NCI-H1092 (cell line): Measurements from ENCODE around the gene ENPEP.
"Not testable (repeated sequence)": the region's sequence is repeated elsewhere in the genome, so short reads cannot be mapped to it uniquely, and the experiment has no call there.

Experiments
- DNase-seq: peaks from one replicate; lab custom pipeline; 2025; lab: John Stamatoyannopoulos, UW

ENPEP gene, protein sequence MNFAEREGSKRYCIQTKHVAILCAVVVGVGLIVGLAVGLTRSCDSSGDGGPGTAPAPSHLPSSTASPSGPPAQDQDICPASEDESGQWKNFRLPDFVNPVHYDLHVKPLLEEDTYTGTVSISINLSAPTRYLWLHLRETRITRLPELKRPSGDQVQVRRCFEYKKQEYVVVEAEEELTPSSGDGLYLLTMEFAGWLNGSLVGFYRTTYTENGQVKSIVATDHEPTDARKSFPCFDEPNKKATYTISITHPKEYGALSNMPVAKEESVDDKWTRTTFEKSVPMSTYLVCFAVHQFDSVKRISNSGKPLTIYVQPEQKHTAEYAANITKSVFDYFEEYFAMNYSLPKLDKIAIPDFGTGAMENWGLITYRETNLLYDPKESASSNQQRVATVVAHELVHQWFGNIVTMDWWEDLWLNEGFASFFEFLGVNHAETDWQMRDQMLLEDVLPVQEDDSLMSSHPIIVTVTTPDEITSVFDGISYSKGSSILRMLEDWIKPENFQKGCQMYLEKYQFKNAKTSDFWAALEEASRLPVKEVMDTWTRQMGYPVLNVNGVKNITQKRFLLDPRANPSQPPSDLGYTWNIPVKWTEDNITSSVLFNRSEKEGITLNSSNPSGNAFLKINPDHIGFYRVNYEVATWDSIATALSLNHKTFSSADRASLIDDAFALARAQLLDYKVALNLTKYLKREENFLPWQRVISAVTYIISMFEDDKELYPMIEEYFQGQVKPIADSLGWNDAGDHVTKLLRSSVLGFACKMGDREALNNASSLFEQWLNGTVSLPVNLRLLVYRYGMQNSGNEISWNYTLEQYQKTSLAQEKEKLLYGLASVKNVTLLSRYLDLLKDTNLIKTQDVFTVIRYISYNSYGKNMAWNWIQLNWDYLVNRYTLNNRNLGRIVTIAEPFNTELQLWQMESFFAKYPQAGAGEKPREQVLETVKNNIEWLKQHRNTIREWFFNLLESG

GRCh38 chr4:110475881-110476818, at the start of gene ENPEP:
Gene ENPEP (plus strand): TSS chr4:110476155. CDS start chr4:110476415, 260 bp downstream.
- no peak for DNase-seq

DNA sequence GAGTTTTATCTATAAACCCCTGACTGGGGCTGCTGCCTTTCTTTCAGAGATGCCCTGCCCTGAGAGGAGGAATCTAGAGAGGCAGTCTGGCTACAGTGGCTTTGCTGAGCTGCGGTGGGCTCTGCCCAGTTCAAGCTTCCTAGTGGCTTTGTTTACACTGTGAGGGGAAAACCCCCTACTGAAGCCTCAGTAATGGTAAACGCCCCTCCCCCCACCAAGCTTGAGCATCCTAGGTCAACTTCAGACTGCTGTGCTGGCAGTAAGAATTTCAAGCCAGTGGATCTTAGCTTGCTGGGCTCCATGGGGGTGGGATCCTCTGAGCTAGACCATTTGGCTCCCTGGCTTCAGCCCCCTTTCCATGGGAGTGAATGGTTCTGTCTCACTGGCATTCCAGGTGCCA, 44.1 kb upstream of the ENPEP start:
- DNase-seq = not testable (repeated sequence)

GRCh38 chr4:110437292-110437691, 38.7 kb upstream of the ENPEP start:
- DNase-seq = not testable (repeated sequence)

DNA sequence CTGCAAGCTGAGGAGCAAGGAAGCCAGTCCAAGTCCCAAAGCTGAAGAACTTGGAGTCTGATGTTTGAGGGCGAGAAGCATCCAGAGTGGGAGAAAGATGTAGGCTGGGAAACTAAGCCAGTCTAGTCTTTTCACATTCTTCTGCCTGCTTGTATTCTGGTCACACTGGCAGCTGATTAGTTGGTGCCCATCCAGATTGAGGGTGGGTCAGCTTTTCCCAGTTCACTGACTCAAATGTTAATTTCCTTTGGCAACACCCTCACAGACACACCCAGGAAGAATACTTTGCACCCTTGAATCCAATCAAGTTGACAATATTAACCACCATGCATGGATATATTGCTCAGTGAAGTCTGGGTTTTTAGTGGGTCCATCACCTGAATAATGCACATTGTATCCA, 36.7 kb upstream of the ENPEP start:
- DNase-seq = not testable (repeated sequence)

DNA sequence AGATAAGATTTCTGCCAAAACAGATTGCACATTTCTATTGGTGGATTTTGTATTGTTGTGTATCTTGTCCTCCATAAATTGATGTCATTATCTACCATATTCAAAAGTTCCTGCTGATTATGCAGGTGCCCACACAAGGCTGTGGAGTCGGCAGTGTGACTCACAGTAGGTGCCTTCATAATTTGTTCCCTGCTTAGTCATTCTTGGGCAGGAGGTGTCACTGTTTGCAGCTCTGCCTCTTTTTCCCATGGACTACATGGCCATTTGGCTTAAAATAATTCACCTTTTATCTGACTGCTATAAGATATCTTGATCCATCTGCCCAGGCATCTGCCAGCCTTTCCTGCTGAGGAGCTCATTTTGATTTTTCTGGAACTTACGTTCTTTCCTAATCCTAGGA, 33.6 kb upstream of the ENPEP start:
- no peak for DNase-seq

DNA sequence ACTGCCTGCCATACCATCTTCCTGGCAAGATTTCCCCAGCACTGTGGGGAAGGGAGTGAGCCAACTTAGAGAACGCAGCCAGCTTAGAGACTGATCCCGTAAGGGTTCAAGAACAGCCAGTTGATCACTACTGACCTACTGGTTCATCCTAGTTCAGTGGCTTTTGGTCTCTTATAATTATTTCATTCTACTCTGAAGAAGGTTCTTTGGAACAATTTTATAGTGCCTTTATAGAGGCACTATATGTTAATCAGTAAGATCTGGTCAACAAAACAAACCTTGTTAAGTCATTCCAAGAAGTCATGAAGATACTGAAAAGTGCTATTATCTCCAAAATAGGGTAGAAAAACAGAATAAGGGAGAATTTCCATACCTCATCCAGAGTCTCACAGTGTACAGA, 33.2 kb upstream of the ENPEP start:
- DNase-seq = no peak

GRCh38 chr4:110449947-110450346, 26.0 kb upstream of the ENPEP start:
- no peak for DNase-seq

DNA sequence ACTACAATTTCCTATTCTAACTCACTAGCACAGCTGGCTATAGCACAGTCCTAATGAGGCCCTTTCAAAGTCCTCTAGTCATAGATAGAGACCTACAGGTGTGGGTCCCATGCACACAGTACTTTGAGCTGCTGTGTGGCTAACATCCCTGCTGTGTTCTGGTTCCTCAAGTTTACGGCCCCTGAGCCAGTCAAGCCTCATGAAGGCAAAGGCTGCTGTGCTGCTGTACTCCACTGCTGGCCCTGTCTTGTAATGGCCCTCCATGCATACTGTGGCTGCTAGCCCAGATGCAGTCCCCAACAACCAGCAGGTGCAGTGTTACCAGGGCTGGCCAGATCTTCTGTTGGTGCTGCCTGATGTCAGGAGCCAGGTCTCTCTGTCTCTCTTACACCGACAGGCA, 23.4 kb upstream of the ENPEP start:
- no peak for DNase-seq

DNA sequence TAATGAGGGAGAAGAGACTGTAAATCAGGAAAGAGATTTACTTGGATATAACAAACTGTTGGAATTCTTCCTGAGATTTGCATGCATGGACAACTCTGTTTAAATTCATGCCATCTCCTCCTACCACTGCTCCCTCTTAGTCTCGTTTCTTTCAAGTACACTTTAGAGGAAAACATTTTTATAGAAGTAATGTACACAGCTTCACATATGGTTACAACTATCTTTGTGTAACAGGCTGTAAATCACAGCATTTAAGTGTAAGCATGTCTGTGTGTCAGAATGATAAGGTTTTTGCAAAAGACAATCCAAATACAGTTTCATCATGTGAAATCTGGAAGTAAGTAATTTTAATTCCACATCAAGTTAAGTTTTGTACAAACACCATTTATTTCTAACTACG, 21.5 kb upstream of the ENPEP start:
- no peak for DNase-seq

DNA sequence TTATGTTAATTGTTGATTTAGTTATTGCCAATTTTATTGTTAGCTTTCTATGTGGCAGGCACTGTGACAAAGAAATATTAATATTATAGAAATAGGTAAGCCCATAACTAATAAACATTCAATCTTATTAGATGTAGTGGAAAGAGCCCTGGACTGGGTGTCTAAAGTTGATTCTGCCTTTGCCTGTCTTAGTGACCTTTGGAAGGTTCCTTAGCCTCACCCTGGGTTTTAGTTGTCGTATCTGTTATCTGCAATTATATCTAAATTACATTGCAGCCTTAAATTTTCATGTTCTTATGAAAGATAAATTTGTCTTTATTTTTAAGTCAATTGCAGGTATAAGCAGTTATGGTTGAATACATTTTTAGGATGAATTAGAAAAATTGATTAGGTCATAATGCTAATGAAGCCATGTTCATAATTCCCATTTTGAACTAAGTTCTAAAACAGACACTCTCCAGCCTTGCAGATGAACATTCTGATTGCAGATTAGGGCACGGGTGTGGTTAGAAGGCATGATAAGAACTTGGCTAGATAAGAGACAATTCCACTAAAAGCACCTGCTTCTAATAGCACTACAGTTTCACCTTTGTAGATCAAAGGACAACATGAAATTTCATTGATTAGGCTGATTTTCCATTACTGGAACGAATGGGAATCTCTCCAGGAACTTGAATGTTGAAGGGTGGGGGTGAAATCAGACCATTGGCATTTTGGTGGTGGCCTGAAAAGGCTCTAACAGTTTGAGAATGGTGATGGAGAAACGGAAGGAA, 17.3 kb upstream of the ENPEP start:
- DNase-seq = no peak

- no peak for DNase-seq
These were observed 15.7 kb upstream of the ENPEP start for GRCh38 chr4:110460074-110460746.

DNA sequence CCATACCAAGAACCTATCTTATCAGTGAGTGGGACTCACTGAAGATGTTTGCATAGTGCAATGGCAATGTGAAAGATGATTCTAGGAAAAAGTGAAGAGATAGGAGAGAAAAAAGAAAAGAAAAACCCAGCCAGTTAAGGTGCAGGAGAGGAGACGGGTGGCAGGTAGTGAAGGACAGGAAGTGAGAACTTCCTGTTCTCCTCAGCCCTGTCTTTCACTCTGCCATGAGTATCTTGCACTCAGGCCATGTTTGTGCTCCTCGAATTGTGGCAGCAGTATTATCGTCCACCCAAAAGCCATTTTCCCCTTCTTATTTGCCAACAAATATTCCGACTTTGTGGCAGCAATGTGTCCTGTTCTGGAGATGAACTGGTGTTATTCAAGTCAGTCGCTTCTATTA, 8.6 kb upstream of the ENPEP start:
- DNase-seq = no peak

DNA sequence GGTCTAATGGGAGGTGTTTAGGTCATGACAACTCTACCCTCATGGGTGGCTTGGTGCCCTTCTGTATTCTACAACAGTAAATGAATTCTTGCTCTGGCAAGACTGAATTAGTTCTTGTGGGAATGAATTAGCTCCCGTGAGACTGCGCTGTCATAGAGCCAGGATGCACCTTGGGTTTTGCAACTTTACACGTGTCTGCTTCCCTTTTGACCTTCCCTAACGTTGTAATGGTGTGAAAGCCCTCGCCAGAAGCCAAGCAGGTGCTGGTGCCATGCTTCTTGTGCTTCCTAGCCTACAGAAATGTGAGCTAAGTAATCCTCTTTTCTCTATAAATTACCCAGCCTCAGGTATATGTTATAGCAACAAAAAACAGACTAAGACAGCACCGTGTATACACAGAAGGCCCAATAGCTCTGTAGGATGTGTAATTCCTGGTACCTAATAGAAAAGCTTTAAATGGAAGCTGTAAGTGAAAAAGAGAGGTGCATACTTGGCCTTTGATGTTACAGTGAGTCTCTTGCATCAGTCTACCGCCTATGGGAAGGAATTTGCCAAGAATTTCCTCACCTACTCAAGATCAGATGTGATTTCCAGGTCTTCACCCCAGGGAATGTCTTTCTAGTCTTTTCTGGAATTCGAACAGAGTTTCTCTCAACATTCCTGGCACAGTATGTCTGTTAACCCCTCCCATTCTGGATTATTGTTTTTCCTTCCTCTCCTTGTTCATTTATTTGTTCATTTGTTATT, 3.2 kb upstream of the ENPEP start:
- DNase-seq = no peak

GRCh38 chr4:110474481-110474880, 1.5 kb upstream of the ENPEP start:
- DNase-seq = no peak

GRCh38 chr4:110475080-110475479, 875 bp upstream of the ENPEP start:
- DNase-seq = not testable (repeated sequence)

- DNase-seq = no peak
These were observed 1.9 kb downstream of the ENPEP start for GRCh38 chr4:110477836-110478235.

DNA sequence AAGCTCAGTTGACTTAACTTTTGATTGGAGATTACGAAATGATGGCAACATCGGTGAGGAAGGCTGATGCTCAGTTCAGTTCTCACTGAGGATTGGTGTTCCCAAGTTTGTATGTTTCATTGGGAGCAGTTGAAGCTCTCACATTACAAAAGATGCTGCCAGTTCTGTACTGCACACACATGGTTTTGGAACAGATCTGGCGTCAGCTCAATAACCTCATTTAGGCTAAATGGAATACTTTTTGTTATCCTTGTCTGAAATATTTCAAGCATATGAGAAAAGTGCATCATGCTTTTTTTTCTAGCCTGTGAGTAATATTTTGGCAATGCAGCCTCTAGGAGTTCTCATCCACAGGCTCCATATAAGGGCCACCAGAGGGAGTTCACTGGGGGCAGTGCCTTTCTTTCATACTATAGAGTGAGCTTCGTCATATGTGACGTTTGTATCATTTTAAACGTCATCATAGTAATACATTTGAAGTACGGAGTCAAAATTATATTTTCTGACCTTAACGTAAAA, 4.1 kb downstream of the ENPEP start:
- DNase-seq = no peak

DNA sequence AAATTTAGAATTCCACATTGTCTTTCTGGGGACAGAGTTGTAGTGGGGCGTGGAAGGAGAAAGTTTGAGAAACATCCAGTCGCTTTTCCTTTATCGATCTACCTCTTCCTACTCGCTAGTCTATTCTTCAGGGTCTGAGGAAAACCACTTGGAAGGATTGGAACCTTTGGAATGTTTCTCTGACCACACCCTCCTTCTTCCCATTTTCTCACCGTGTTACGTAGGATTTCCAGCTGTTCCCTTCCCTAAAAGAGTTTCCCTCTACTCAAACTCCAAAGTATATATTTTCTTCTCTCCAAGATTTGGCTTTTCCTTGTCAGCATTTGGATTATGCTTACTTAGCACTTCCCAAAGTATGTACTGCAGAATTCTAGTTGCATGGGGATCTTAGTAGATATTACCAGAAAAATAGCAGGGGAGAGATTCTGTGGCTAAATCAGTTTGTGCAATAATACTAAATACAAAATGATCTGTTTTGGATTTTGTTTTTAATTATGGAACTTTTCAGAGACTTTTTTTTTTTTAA, 4.9 kb downstream of the ENPEP start:
- DNase-seq = no peak

DNA sequence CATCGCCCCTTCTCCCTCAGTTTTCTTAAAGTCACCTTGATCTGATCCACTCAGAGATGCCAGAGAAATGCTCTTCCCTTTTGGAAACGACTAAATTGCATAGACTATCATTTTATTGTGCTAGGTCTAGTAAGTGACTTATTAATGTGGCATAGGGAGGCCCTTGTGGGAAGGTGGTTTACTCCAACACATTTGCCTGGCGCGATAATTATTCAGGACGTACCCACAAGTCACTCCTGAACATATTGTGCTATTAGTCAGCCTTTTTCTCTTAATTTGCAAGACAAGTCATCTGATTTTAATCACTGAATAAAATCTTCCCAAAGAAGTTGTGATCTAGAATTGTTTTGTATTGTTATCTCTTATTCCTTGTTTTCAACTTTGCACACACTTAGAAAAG, 7.6 kb downstream of the ENPEP start:
- DNase-seq = no peak
